ENCODE results near the gene UBALD2.

DNA sequence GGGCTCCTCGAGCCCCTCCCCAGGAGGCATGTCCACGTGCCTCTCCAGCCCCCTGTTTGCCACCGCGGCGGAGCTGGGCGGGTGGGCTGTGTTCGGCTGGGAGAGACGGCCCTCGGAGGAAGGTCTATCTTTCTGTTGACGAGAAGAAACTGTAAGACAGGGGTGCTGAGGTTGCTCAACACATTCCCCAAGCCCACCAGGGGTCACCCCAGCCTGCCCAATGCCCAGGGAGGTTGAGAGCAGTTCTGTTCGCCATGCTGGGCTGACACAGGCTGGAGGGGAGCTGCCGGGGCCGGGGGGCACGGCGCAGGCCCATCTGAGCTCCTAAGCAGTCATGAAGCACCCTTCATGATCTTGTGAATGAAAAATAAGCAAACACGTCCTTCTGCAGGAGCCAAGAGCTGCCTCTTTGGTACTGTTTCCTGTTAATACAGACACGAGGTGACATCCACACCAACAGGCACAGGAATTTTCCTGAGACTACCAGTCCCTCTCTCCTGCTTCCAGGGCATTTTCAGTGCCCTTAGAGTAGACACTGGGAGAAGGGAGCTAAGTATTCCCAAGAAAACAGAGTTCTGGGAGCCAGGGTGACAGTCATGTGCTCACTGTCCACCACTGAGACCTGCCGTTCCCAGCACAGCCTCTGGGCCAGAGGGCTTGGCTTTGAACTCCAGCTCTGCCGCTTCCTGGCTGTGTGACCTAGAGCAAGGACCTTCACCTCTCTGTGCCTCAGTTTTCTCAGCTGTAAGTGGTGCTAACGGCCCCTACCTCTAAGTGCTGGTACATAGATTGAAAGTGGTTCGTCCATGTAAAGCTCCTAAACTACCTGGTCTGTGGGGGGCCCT is 9.2 kb downstream of the UBALD2 start:
- TF ChIP-seq, protein P1, sequence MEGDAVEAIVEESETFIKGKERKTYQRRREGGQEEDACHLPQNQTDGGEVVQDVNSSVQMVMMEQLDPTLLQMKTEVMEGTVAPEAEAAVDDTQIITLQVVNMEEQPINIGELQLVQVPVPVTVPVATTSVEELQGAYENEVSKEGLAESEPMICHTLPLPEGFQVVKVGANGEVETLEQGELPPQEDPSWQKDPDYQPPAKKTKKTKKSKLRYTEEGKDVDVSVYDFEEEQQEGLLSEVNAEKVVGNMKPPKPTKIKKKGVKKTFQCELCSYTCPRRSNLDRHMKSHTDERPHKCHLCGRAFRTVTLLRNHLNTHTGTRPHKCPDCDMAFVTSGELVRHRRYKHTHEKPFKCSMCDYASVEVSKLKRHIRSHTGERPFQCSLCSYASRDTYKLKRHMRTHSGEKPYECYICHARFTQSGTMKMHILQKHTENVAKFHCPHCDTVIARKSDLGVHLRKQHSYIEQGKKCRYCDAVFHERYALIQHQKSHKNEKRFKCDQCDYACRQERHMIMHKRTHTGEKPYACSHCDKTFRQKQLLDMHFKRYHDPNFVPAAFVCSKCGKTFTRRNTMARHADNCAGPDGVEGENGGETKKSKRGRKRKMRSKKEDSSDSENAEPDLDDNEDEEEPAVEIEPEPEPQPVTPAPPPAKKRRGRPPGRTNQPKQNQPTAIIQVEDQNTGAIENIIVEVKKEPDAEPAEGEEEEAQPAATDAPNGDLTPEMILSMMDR (IDR thresholded peaks at IDR 0.05; ENCODE audit: low read depth, low read length, poor library complexity, severe bottlenecking) = no peak
- no peak for TF ChIP-seq EZH2phosphoT487 (IDR thresholded peaks at IDR 0.05; ENCODE audit: borderline replicate concordance, low read length)
